K562 (cell line): ENCODE measurements around the gene SAMD8.

Experiments
- CEBPB ChIP-seq: fragments of 450-650 bp; IDR thresholded peaks from 2 replicates; pipeline ENCODE4 v1.6.1; 2016; ENCODE audit warnings: missing genetic modification characterization, missing compliant biosample characterization
- TF ChIP-seq, protein P1 (sequence below), 3 experiments: IDR thresholded peaks in 2 of 3; conservative IDR thresholded peaks in 1 of 3; 2 replicates each; pipeline ENCODE4 v1.5.1; 2011 to 2012; ENCODE audit warnings: low read length in 3 of 3, mild to moderate bottlenecking in 3 of 3, control low read depth in 2 of 3, improper control_type of control experiment in 1 of 3, inconsistent platforms in 1 of 3, low read depth in 1 of 3, mixed read lengths in 1 of 3, moderate library complexity in 1 of 3; ENCODE audit not compliant: insufficient read depth in 2 of 3

DNA sequence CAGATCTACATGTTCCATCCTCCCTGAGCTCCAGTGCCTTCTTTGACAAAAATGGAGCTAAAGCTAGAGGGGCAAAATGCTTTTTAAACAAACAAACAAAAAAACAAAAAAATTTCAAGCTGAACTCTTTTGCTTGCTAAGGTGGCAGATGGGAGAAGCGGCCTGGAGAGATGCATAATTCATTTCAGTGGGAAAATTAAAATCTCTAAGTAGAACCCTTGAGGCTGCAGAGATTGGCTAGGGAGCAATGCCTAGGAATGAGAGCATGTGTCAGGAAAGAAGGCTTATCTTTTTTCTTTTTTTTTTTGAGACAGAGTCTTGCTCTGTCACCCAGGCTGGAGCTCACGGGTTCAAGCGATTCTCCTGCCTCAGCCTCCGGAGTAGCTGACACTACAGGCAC, 46.4 kb upstream of the SAMD8 start:
- TF ChIP-seq CEBPB, result no peak
- TF ChIP-seq, protein P1, sequence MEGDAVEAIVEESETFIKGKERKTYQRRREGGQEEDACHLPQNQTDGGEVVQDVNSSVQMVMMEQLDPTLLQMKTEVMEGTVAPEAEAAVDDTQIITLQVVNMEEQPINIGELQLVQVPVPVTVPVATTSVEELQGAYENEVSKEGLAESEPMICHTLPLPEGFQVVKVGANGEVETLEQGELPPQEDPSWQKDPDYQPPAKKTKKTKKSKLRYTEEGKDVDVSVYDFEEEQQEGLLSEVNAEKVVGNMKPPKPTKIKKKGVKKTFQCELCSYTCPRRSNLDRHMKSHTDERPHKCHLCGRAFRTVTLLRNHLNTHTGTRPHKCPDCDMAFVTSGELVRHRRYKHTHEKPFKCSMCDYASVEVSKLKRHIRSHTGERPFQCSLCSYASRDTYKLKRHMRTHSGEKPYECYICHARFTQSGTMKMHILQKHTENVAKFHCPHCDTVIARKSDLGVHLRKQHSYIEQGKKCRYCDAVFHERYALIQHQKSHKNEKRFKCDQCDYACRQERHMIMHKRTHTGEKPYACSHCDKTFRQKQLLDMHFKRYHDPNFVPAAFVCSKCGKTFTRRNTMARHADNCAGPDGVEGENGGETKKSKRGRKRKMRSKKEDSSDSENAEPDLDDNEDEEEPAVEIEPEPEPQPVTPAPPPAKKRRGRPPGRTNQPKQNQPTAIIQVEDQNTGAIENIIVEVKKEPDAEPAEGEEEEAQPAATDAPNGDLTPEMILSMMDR (IDR thresholded peaks at IDR 0.05 in 2 of 3, conservative IDR thresholded peaks at IDR 0.05 in 1 of 3; ENCODE audit: insufficient read depth in 2 of 3, low read depth in 1 of 3, low read length in 3 of 3), result no peak
